ENCODE measurements around the gene UBE3C.
A peak's percentile ranks its signal among the peaks of the same experiment; 100 is the strongest.

The UBE3C gene

DNA sequence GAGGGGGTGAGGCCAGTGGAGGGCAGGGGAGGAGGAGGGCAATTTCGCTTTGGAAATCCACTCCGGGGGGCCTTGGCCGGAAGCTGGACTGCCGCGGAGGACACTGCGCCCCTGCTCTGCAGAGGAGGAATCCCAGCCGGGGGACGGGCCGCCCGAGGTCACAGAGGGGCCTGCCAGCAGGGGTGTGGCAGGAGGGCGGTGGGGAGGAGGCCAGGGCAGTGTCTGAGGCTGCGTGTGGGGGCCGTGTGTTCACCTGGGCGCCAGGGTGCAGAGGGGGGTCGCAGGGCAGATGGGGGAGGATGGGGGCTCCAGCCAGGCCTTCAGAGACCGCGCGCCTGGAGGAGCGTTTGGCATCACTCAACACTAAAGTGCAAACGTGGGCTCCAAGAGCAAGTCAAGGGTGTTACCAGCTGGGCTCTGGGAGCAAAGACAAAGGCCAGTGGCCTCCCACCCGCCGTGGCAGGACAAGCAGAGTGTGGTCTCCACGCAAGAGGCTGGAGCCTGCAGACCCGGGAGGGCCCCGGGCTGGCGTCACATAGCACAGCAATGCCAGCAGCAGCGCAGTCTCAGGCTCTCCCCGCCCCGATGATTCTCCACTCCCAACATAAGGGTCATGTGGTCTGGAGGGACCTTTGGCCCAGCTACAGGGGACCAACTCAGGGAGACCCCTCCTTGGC lies 152.8 kb downstream of the UBE3C start:
- DNase-seq = no peak

DNA sequence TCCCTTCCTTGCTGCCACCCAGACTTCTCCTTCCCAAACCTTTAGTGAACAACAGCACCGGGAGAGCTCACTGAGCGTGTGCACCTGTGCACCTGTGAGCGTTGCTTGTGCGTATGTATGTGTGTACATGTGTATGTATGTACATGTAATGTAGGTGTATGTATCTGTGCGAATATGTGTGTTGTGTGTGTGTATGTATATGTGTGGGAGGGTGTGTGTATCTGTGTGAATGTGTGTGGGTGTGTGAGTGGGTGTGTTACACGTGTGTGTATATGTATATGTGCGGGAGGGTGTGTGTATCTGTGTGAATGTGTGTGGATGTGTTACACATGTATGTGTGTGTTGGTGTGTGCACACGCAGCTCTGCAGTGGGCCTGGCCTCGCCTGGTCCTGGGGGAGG lies 153.5 kb downstream of the UBE3C start:
- no peak for DNase-seq

DNA sequence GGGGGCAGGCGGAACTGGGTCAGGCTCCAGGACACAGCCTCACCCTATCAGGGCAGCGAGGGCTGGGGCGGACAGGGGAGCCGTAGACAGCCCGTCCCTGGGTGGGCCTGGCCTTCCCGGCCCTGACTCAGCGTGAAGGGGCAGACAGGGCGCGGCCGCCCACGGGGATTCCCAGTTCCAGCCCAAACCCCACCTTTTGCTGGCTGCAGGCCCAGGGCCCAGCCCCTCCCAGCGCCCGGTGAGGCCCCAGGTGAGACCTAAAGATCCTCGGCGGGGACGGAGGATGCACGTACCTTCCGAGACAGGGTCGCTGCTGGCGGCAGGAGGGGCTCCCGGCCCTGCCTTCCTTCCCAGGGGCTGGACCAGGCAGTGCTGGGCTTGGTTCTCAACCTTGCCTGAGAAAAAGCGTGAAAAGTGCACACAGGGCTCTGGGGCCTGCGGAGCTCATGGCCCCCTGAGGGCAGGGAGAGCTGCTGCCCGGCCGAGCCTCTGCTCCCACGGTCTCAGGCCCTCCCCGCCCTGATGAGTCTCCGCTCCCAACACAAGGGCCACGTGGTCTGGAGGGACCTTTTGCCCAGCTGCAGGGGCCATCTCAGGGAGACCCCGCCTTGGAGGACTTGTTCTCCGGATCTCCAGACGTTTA lies 154.2 kb downstream of the UBE3C start:
- no peak for DNase-seq

DNA sequence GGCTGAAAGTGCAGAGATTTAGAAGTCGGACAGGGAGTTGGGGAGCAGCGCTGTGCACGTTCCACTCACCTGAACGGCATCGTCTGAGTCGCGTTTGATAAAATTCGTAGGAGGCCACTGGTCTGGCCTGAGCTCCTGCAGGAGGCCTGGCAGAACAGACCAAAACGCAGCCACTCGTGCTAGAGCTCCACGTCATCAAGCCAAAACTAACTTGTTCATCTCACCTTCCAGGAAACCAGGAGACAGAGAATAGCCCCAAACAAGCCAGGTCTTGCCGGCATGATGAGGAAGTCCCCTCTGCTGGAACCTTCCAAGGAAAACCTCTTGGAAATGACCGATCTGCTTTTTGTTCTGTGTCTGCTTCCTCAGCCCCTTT lies 154.7 kb downstream of the UBE3C start:
- no peak for DNase-seq

DNA sequence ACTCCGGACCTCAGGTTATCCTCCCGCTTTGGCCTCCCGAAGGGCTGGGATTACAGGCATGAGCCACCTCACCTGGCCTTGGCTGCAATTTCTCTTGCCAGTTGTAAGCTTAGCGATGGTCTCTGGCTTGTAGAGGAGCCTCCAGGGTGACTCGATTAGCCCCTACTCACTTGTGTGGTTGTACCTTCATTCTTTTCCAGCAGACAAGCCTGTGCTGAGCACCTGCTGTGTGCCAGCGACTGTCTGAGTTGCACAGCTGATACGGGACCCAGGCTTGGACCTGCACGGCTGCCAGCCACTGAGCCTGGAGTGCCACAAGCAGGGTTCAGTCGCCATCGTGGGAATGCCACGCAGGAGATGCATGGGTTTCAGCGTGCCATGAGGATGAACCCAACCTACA lies 156.0 kb downstream of the UBE3C start:
- DNase-seq = no peak

DNA sequence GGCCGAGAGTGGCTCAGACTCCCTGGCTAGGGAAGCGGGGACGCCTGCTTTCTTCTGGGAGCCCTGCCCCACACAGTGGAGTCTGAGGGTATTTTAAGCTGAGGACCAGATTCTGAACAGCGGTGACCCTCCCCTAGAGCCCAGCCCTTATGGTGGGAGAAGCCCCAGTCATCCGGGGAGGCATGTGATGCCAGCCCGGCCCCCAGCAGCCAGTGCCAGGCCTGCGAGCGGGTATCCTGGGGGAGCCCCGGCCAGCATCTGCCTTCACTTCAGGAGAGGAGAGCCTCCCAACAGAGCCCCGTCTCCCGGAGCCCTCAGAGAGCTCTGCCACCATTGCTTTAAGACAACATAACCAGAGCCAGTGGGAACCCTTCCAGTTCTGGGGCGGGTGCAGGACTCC lies 156.6 kb downstream of the UBE3C start:
- DNase-seq = no peak

DNA sequence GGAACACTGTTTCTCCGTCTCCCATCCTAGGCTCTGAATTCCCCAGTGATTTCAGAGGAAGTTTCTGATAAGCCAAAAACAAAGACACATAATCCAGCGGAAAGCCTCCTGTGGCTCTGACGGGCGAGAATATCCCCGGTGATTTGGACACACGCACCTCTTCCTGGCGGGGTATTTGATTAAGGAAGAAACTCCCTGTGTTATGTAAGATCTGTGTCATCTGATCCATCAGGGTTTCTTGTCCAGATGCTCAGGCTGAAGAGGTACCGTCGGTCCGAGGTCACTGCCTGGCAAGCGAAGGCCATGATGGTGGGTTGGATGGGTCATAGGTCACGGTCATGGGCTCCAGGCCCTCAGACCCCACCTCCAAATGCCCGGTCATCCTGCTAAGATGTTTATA lies 158.5 kb downstream of the UBE3C start:
- no peak for DNase-seq

DNA sequence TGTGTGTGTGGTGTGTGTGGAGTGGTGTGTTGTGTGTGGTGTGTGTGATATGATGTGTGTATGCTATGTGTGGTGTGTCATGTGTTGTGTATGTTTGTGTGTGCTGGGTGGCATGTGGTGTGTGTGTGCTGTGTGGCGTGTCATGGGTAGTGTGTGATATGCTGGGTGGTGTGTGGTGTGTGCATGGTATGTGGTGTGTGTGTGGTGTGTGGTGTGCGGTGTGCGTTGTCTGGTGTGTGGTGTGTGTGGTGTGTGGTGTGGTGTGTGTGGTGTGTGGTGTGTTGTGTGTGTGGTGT lies 160.5 kb downstream of the UBE3C start:
- no peak for DNase-seq

DNA sequence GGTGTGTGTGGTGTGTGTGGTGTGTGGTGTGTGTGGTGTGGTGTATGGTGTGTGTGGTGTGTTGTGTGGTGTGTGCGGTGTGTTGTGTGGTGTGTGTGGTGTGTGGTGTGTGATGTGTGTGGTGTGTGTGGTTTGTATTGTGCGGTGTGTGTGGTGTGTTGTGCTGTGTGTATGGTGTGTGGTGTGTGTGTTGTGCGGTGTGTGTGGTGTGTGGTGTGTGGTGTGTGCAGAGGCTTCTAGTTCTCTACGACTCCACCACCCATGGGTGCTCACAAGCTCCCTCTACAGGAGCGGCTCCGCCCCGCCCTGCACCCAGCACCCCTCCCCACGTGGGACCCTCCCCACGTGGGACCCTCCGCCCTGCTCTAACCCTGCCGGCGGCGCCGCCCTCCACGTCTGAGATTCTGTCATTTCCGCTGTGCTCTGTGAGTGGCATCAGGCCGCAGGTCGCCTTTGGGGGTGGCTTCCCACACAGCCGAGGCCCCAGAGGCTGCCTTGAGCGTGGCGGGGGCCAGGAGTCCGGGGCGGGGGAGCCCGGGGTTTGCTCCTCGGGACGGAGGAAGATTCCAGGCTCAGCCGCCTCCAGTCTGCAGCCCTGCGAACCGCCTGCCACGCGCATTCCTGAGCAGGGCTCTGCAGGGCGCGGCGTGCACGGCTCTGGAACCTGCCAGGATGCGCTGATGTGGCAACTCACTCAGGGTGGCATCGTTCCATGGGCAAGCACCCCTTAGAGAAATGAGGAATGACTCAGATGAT lies 161.1 kb downstream of the UBE3C start:
- DNase-seq = no peak

DNA sequence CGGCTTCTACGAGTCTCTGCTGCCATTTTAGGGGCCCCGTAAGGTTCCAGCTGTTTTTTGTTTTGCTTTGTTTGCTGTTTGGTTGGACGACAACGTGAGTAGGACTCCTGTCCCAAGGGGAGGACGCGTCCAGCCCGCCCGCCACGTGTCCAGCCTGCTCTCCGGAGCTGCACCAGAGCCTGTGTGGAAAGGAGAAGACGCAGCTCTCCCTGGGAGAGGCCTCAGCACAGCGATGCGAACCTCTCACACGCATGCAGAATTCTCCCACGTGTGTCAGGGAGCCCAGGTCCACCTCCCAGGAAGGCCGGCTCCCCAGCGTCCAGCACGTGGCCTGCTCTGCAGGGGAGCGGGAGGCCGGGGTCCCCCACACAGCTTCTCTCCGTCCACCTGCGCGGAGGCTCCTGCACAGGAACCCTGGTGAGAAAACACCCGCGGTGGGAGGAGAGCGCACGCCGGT lies 161.7 kb downstream of the UBE3C start:
- no peak for DNase-seq

DNA sequence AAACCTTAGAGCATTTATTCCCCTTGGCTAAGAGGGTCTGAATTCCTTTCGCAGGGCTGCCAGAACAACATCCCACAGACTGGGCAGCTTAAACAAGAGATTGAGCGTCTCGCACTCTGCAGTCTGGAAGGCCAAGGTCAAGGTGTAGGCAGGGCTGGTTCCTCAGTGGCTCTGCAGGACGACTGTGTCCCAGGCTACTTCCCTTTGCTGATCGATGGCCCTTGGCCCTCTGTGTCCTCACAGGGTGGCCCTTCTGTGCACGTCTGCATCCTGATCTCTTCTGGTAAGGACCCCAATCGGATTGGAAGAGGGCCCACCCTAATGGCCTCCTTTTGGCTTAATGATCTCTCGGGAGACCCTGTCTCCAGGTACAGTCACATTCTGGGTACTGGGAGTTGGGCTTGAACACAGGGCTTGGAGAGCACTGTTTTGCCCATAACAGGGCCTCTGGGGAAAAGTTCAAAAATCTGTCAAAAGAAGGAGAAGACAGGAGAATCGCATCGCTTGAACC lies 162.9 kb downstream of the UBE3C start:
- DNase-seq = no peak

DNA sequence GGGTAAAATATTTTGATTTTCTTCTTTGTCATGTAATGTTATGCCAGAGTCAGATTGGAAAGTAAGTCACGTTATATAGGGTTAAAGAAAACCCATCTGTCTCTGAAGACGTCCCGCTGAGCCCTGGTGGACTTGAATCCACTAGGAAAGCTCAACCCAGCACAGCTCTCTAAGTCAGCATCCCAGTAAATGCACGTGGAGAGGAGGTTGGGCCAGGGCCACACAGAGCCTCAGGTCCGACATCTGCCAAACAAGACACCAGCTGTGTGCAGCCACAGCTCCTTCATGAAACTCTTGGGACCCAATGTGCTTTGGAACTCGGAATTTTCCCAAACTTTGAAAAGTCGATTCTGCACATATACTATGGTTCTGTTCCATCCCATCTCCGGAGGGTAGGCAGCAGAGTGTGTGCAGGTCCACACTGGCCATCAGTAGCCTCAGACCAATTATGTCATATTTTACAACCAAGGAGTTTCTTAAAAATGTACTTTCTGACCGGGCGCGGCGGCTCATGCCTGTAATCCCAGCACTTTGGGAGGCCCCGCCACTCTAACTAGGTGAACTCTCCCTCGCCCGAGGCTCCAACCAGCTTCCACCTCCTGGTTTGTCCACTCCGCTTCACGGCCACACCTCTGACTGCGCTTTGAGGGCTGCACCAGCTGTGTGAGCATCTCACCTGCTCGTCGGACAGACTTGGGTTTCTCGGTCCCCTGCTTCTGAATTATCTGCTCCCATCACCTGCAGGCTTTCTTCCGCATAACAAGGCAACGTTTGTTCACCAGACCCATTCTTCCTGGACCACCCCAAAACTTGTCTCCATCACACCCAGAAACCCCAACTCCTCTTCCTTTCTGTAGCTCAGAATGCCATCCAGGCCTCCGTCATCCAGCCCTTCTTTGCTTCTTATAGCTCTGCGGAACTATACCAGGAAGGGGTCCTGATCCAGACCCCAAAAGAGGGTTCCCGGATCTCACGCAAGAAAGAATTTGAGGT lies 168.4 kb downstream of the UBE3C start:
- DNase-seq = no peak

DNA sequence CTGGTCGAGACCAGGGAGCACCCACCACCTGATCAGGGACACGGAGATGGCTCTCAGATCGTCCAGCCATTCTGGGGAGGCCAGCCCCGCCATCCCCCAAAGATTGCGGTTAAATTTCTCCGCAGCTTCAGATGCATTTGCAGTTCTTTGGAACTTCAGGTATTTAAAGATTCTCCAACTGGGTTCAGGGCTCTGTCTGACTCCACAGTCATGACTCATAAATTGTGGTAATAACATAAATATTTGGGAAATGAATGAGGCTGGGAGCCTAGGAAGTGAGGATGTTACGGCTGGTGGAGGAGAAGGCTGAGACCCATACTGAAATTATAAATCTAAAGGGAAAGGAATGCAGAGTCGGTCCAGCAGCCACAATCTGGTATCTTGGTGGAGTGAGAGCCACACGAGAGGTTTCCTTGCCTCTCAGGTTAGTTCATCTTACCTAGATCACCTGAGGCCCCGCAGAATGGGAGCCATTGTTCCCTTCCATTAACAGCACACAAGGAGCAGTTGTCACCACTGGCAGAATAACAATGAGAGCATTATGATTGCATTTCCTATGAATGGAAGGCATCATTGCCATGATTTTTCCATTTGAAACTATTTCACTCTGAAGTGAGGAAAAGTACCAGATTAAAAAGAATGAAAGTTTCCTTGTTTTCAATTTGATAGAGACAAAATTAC lies 171.4 kb downstream of the UBE3C start:
- DNase-seq = peak in 11 of 56 donors; percentile 14 to 54 (median 22)

DNA sequence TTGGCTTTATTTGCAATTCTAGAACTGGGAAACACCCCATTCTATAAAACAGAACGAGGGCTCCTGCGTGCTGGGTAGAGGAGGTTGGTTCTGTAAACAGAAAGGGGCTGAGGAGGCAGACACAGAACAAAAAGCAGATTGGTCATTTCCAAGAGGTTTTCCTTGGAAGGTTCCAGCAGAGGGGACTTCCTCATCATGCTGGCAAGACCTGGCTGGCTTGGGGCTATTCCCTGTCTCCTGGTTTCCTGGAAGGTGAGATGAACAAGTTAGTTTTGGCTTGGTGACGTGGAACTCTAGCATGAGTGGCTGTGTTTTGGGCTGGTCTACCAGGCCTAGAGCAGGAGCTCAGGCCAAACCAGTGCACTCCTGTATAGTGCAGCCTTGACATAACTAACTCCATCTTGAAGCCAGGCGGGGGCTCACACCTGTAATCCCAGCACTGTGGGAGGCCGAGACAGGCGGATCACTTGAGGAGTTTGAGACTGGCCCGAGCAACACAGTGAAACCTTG lies 172.0 kb downstream of the UBE3C start:
- peak in 1 of 56 donors; percentile 15 for DNase-seq

DNA sequence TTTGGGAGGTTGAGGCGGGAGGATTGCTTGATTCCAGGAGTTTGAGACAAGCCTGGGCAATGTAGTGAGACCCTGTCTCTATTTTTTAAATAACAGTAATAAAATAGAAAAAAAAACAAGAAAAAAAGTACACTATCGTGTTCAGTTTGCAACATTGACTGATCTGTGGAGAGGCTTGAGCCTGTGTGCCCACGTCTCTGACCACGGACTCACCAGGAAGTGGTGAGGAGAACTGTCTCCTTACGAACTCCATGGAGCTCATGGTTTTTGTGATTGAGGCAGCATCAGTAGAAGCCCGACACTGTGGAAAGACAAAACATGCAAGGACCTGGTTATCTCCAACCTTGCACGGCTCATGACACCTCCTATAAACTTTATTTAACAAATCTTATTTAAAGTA lies 174.2 kb downstream of the UBE3C start:
- DNase-seq = no peak

DNA sequence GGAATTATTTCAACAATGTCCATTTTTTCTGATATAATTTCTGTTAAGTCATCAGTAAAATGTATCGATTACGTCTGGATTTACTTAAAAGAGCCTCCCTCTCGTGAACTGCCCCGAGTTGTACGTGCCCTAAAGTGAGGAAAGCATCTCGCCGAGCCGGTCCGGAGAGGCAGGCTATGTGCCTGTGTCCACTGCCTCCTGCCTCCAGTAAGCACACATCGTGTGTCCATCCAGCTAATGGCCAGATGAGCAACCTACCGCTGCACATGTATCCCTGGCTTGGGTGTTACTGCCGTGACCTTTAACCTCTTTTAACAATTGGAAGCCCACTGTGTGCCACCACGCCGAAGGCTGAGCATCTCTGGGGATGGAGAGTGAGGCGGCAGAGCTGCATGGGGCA lies 174.9 kb downstream of the UBE3C start:
- DNase-seq = no peak

DNA sequence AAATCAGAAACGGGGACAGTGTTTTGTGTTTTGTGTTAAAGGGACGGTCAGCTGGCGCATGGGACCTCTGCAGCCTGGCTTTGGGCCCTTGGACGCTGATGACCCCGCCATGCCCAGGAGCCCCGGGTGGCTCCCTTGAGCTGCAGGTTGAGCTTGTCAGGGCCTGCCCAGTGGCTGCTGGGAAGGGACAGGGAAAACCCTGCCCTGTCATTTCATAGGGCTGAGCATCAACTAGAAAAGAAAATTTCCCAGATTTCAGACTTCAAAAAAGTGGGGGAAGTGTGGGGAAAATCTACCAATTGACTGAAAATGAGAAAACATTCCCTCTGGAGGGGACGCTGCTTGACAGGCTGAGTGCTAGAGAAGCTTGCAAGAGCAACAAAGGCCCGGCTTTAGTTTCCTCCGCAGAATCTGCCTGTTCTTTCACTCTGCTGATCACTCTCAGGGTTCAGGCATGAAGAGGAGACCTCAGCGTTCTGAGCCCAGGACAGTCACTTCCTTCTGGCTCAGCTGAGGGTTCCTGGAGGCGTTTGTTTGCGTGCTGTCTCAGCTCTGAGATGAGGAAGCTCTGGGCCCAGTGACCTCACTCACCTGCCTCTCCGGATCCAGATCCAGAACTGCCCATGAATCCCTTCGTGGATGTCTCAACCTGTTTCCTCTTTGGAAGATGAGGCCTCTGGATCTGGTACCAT lies 179.4 kb downstream of the UBE3C start:
- peak in 8 of 56 donors; percentile 7 to 31 (median 14) for DNase-seq
